NCI-H187 treated with DMSO at 0.1 percent for 48 hours (cell line): ENCODE measurements around the gene TECTB.

Experiments
- DNase-seq: peaks from one replicate; lab custom pipeline; 2025; lab: John Stamatoyannopoulos, UW

TECTB gene

DNA sequence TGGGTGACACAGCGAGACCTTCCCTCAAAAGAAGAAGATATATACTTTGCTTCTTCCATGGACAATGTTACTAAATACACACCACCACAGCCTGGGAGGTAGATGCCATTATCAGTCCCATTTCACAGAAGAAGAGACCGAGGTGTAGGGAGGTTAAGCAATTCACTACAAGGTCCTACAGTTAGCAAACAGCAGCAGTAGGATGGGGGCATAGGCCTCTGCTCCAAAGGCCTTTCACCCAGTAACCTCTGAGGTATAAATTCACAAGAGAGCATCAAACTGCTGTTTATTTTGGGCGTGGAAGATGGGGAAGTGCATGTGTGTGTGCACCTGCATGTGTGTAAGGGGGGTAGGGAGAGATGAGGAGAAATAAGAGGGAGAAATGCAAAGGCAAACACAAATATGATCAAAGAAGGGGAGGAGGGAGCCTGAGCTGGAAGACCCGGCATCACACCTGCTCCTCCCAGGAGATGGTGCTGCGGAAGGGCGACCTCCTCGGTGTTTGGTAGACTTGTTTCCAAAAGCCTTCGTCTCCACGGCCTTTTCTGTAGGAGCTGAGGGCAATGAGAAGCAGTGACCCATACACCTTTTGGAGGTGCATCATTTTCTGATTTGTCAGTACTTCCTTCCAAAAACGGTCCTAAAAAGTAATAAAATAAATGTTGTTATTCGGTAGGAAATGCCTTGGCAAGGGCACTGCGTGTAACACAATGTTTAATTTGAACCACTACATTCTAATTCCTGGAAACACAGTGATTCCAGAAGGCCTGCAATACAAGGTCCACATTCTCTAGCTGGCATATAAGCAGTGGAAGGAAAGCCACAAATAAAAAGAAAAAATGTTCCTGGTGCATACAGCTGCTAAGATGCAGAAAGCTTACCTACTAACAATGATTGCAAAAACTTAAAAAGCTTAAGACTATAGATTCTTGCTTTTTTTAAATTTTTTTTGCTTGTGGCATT is 64.8 kb downstream of the TECTB start:
- DNase-seq = no peak

DNA sequence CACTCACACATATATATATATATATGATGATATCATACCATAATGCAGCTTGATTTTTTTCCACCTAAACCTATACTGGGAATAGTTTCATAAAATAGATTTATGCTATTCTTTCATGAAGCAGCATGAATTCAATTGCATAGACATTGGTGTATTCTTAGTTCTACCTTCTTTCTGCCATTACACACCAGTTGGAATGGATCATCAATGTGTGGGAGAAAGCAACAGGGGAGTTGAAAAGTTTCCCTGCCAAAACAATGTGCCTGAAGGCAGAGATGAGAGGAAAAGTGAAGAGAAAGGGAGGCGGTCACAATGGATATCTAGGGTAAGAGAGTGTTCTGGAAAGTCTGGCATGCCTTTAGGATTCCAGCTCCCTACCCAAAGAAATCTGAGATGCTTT is 65.6 kb downstream of the TECTB start:
- no peak for DNase-seq

DNA sequence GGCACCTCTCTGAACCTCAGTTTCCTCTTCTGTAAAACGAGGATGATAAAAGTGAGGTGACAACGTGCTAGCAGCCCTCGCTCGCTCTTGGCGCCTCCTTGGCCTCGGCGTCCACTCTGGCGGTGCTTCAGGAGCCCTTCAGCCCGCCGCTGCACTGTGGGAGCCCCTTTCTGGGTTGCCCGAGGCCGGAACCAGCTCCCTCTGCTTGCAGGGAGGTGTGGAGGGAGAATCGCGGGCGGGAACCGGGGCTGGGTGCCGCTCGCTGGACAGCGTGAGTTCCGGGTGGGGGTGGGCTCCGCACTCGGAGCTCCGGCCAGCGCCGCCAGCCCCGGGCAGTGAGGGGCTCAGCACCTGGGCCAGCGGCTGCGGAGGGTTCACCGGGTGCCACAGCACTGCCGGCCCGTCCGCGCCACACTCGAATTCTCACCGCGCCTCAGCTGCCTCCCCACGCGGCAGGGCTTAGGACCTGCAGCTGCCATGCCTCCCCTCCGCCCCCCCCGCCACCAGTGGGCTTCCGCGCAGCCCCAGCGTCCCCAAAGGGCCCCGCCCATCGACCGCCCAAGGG is 66.4 kb downstream of the TECTB start:
- no peak for DNase-seq

DNA sequence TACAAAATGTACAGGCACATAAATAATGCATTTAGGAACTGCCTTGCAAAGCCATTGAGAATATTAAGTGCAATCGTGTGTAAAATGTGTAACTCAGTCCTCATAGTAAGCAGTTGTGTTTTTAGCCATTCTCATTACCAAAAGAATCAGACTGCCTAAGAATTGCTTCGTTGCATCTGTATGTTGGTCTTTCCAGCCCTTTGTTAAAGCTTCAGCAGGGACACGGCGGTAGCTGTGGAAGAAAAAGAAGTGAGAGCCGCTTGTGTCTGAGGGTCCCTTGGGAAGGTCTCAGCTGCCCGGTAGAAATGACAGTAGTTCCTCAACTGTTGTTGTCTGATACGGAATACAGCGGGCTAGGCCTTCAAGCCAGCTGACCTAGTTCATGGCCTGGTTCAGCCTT is 67.9 kb downstream of the TECTB start:
- DNase-seq = no peak

DNA sequence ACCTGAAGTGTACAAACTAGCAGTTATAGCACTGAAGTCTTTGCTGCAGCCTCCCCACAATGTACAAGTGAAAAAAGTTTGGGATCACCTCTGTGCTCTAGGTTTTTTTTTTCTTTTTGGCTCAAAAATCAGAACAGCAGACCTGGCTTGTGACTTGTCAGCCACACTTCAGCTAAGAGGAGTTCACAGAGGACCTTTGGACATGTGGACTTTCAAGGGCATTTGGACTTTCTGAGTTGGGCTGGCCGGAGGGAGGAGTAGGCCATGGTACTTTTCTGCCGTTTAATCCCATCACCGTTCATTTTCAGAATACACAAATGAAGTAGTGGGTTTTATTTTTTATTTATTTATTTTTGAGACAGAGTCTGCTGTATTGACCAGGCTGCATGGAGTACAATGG is 68.8 kb downstream of the TECTB start:
- no peak for DNase-seq

DNA sequence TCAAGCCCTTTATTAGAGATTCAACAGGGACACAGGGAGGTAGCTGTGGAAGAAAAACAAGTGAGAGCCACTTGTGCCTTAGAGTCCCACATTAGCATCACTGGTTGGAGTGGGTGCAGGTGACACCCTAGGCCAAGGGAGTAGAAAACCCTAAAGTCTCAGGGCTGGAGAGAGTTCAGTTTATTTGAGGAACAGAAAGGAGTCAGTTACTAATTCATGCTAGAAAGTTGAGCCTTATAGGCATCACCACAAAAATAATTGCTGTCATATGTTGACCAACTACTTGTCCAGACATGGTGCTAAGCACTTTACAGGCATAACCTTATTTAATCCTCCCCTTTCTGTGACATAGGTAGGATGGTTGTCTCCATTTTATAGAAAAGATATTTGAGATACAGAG is 69.8 kb downstream of the TECTB start:
- DNase-seq = no peak
